GM19397 (cell line): ENCODE measurements around the gene EIF3I.
"Not testable (repeated sequence)": the region's sequence is repeated elsewhere in the genome, so short reads cannot be mapped to it uniquely, and the experiment has no call there.

Experiments used
- ATAC-seq: cut with Tn5 transposase; IDR thresholded peaks from one replicate; pipeline ENCODE4 v1.9.1; 2021; ENCODE audit warnings: mild to moderate bottlenecking, moderate library complexity; ENCODE audit not compliant: unreplicated experiment

Gene EIF3I

DNA sequence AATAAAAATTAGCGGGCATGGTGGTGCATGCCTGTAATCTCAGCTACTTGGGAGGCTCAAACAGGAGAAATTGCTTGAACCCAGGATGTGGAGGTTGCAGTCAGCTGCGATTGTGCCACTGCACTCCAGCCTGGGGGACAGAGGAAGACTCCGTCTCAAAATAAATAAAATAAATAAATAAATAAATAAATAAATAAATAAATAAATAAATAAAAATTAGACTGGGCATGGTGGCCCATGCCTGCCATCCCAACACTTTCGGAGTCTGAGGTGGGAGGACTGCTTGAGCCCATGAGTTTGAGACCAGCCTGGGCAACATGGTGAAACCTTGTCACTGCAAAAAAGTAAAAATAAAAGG, 41.0 kb downstream of the EIF3I start:
- not testable (repeated sequence) for ATAC-seq

DNA sequence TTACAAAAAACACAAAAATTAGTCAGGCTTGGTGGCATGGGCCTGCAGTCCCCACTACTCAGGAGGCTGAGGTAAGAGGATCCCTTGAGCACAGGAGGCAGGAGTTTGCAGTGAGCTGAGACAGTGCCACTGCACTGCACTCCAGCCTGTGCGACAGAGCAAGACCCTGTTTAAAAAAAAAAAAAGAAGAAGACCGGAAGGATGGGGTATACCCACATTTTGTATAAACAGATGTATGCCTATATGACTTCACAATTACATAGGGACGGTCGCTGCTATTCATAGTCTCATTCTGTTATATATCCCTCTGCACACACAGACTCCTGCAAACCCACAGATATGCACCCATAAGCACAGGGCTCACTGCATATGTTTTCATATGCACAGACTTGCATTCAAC, 41.5 kb downstream of the EIF3I start:
- no peak for ATAC-seq

DNA sequence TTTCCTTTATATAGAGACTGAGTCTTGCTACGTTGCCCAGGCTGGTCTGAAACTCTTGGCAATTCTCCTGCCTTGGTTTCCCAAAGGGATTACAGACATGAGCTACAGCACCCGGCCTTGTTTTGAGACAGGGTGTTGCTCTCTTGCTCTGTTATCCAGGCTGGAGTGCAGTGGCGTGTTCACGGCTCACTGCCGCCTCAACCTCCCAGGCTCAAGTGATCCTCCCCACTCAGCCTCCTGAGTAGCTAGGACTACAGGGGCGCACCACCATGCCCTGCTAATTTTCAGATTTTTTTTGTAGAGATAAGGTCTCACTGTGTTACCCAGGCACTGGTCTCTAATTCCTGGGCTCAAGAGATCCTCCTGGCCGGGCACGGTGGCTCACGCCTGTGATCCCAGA, 43.6 kb downstream of the EIF3I start:
- no peak for ATAC-seq

DNA sequence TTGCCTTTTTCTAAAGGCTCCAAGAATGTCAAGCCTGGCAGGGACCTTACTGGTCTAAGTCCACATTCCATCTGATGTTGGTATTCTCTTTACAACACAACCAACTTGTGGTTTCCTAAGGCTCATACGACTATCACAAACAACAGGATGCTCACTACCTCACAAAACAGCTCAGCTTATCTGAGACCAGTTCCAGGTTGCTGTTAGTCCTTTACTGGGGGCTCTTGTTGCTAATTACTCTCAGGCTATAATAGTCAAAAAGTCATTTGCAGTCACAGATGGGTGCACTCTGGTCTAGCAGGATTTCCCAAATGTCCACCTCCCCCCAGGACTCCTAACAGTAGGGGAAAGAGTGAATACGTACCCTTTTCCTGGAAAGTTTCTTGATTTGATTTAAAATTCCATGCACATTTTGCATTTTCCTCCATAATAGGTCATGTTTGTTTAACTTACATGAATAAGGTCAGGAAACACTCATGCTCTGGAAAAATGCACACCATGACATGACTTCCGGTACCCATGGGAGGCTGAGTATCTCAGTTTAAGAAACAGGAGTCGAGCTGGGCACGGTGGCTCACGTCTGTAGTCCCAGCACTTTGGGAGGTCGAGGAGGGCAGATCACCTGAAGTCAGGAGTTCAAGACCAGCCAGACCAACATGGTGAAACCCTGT, 44.8 kb downstream of the EIF3I start:
- no peak for ATAC-seq

DNA sequence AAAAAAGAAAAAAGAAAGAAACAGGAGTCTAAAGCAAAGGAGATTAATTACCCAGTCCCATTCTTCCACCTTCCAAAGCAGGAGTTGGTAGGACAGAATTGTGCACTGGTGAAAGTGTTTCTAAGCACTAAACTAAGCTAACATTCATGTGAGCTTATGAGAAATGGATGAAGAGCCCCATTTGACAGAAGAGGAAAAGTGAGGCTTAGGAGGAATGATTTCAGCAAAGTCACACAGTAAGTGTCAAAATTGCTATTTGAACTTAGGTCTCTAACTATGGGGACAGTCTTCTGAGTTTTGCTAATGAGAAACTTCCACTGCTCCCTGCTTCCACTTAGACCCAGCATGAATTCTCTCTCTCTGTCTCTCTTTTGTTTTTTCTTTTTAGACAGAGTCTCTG, 47.5 kb downstream of the EIF3I start:
- no peak for ATAC-seq

DNA sequence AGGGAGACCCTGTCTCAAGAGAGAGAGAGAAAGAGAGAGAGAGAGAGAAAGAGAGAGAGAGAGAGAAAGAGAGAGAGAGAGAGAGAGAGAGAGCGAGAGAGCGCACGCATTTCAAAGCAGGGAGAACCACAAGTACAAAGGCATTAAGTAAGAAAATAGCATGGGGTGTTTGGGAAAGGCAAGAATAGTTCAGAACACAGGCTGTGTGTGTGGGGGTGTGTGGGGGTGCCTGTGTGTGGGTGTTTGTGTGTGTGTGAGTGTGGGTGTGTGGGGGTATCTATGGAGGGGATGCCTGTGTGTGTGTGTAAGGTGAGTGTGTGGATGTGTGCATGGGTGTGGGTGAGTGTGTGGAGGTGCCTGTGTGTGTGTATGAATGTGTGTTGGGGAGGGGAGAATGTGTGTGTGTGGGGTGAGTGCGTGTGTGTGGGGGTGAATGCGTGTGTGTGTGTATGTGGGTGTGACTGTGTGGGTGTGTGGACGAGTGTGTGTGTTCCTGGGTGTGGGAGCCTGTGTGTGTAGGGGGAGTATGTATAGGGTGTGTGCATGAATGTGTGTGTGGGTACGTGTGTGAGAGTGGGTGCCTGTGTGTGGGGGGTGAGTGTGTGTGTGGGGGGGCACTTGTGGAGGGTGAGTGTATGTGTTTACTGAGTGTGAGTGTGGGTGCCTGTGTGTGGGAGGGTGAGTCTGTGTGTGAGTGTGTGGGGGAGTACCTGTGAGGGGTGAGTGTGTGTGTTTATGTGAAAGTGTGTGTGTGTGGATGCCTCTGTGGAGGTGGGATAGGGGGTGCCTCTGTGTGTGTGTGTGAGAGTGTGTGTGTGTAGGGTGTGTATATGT, 50.6 kb downstream of the EIF3I start:
- no peak for ATAC-seq

DNA sequence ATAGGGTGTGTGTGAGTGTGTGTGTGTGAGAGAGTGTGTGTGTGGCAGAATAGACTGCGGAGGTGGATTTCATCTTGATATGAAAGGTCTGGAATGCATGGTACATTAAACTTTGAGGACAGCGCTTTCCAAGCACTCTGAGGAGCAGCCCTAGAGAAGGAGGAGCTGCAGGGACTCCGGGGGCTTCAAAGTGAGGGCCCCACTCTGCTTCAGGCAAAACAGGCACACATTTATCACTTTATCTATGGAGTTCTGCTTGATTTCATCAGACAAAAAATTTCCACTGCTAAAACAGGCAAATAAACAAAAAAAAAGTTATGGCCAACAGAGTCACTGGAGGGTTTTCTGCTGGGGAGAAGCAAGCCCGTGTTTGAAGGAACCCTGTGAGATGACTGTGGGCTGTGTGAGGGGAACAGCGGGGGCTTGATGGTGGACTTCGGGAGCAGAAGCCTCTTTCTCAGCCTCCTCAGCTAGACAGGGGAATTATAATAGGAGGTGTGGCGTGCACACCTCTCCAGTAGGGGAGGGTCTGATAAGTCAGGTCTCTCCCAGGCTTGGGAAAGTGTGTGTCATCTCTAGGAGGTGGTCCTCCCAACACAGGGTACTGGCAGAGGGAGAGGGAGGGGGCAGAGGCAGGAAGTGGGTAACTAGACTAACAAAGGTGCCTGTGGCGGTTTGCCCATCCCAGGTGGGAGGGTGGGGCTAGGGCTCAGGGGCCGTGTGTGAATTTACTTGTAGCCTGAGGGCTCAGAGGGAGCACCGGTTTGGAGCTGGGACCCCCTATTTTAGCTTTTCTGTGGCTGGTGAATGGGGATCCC, 51.4 kb downstream of the EIF3I start:
- no peak for ATAC-seq

DNA sequence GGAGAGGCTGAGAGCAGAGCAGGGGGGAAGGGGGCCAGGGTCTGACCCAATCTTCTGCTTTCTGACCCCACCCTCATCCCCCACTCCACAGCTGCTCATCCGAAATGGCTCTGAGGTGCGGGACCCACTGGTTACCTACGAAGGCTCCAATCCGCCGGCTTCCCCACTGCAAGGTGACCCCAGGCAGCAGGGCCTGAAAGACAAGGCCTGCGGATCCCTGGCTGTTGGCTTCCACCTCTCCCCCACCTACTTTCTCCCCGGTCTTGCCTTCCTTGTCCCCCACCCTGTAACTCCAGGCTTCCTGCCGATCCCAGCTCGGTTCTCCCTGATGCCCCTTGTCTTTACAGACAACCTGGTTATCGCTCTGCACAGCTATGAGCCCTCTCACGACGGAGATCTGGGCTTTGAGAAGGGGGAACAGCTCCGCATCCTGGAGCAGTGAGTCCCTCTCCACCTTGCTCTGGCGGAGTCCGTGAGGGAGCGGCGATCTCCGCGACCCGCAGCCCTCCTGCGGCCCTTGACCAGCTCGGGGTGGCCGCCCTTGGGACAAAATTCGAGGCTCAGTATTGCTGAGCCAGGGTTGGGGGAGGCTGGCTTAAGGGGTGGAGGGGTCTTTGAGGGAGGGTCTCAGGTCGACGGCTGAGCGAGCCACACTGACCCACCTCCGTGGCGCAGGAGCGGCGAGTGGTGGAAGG, 52.6 kb downstream of the EIF3I start:
- ATAC-seq = no peak

DNA sequence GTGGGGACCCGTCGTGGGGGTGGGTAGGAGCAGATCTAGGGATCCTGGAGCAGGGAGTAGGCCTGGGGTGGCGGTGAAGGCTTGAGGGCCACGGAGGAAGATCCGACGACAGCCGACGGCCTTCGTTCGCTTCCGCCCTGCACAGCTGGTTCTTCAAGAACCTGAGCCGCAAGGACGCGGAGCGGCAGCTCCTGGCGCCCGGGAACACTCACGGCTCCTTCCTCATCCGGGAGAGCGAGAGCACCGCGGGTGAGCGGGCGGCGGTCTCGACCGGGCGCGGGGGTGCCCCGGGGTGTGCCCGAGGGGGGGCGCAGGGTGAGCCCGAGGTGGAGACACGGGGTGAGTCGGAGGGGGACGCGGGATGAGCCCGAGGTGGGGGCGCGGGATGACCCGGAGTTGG, 53.2 kb downstream of the EIF3I start:
- no peak for ATAC-seq

DNA sequence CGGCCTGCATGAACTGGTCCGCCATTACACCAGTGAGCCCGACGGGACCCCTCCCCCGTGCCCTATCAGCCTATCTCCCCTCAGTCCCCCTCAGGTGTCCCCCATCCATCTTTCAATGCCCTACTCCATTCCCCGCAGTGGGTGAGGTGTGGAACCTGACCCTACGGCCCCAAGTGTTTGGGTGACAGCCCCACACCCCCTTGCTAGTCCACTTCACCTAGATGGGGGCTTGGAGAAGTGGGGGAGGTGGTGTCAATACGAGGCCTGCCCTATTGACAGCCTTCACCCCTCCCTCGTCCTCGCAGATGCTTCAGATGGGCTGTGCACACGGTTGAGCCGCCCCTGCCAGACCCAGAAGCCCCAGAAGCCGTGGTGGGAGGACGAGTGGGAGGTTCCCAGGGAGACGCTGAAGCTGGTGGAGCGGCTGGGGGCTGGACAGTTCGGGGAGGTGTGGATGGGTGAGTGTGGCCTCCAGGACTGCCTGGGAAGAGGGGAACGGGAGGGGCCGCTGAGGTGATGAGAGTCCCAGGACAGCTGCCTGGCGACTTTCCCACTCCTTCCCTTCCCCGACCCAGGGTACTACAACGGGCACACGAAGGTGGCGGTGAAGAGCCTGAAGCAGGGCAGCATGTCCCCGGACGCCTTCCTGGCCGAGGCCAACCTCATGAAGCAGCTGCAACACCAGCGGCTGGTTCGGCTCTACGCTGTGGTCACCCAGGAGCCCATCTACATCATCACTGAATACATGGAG, 54.0 kb downstream of the EIF3I start:
- no peak for ATAC-seq
